GM21390 (cell line): ENCODE data around the gene OPN1SW.
A peak's percentile ranks its signal among the peaks of the same experiment; 100 is the strongest.

Source experiments
- ATAC-seq: cut with Tn5 transposase; IDR thresholded peaks from one replicate; pipeline ENCODE4 v1.9.1; 2021; ENCODE audit not compliant: unreplicated experiment

Gene OPN1SW

DNA sequence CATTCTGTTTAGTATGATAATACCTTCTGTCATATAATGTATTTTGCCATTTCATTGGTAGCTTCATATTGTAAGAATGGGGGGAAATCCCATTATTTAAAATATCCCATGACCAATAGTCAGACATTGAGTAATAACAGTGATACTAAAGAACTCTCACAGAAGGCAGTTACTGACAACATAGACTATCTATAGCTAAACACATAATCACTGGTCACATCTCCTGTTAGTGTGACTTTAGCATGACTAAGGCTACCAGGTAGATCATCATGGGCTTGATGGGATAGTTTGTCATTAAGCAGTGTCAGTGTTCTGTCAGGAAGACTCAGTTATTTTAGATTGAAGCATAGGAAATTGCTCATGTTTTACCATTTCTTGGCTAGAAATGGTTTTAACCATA, 16.4 kb downstream of the OPN1SW start:
- no peak for ATAC-seq

DNA sequence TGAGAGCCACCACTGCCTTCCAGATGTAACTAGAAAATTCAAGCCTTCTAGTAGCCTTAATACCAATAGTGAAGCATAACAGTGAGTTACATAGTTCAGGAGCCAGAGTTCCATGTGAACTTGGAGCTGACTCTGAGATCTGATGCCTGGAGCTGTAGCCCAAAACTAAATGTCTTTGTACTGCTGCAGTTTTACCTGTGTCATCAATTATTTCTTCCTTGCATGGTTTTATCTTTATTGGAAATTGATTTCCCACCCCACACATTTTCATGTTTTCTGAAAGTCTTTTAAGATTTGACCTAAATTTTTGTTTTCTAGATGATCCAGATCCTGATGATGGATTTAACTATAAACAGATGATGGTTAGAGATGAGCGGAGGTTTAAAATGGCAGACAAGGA, 17.0 kb downstream of the OPN1SW start:
- no peak for ATAC-seq

DNA sequence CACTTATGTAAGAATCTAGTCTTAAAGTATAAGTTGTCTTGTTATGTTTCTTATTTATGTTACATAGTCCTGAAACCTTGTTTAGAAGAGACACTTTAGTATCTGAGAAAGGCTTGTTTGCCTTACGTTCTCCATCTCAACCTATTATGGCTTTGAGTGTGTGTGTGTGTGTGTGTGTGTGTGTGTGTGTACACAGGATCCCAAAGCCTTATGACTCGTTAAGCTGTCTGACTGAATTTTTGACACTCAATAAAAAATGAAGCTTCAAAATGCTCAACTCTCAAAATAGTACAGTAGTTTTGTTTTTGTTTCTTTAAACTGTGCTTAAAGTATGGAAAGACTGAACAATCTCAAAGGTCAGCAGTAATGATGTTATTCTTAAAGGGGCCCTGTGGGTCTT, 18.4 kb downstream of the OPN1SW start:
- ATAC-seq, result no peak

DNA sequence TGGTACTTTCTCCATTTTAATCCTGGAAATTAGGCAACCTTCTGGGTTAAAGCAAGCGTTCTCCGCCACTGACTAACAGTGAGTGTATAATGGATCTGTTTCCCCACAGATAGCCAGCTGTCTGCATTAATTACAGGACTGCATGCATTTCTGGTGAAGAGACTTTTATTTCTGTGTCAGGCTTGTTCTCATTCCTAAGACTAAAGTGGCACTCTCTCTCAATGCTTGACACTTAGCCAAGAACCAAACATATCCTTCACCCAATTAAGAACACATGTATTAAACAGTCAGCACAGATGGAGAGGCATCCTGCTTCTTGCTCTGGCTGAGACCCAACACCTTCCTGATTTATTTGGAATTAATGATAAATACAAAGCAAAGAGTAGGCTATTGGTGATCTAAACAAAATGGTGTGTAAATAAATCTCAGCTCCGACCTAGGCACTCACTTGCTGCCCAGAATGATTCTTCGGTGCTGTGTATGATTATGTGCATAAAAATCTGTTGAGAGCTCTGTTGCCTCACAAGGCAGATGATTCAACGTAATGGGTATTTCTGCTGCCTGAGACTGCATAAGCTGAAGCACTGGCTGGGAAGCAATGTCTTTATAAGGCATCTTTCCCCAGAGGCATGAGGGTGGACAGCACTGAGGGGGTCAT, 19.6 kb downstream of the OPN1SW start:
- ATAC-seq, result no peak

DNA sequence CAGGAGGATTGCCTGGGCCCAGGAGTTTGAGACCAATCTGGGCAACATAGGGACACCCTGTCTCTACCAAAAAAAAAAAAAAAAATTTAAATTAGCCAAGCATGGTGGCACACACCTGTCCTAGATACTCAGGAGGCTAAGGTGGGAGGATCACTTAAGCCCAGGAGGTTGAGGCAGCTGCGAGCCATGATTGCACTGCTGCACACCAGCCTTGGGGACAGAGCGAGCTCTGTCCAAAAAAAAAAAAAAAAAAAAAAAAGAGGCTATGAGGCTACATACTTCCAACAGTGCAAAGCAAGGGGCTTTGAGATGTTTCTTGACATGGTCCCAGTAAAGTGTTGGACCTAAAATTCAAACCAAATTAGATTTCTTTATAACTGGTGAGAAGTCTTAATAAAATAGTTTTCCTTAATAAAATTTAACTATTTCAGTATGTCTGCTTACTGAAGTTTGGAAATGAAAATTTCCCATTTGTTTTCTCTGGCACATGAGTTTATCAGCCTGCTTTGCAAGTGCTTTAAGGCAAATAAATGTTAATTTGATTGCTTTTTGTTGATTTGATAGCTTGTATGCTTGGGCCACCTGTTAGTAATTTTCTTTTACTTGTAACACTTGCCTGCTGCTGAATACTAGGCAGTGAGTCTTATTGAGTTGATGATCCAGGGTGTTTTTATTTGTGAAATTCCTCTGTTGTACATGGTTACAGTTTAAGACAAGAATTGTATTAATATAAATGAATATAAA, 20.3 kb downstream of the OPN1SW start:
- no peak for ATAC-seq

DNA sequence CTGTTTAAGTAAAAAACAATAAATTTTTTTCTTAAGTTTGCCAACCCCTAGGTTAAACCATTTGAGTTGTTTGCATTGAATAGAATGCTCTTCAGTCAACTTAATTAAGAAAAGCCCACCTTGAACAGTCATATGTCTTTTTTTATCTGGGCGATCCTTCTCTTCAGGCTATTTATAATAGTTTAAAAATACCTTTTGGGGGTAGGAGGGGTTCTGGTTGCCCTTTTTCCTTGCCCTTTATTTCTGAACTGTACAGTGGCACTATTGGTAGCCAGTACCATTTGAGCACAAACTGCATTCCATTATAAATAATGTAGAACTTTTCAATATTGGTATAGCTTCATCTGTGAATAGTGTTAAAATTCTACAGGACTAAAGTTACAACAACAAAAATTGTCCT, 23.3 kb downstream of the OPN1SW start:
- no peak for ATAC-seq

DNA sequence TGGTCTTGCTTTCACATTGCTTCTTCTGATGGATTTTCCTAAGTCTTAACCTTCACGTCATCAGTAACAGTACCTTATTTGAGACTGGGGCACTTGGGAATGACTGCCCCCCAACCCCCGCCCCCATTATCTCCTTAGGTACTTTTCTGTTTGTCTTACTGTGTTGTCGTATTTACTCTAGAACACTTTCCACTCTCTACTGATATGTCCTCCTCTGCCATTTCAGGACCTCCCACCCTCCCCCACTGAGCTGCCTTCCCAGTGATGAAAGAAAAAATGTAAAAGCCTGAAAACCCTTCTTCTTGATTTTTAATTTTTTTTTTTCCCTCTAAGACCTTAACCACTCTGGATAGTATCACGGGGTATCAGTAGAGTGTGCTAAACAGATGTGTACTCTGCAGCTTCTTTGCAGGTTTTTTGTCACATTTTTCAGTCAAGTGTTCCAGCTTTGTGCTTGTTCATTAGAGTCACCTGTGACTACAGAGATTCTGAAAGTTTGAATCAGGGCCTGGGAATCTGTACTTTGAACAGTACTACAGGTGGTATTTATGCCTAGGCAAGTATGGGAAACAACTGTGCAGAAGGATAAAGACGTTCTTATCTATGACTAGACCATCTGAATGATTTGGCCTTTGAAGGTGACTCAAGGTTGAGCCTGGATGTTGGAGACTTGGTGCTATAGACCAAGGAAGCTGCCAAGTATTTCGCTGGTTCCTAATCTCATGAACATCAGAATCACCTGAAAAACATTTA, 28.1 kb downstream of the OPN1SW start:
- ATAC-seq, result no peak

DNA sequence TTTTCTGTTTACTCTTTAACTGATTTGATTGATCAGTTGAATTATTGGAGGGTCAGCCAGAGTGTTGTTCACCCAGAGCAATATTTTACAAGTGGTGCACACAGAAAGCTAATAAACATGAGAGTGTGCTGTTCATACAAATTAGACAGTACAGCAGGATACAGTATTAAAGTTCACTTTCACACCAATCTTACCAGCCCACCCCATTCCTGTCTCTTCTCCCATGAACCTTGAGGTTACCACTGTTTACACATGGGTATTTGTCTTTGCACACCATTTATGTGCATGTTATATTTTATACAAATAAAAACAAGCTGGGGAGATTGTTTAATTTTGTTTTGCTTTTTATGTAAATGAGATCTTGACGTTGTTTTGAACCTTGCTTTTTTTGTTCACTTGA, 29.9 kb downstream of the OPN1SW start:
- ATAC-seq, result no peak

DNA sequence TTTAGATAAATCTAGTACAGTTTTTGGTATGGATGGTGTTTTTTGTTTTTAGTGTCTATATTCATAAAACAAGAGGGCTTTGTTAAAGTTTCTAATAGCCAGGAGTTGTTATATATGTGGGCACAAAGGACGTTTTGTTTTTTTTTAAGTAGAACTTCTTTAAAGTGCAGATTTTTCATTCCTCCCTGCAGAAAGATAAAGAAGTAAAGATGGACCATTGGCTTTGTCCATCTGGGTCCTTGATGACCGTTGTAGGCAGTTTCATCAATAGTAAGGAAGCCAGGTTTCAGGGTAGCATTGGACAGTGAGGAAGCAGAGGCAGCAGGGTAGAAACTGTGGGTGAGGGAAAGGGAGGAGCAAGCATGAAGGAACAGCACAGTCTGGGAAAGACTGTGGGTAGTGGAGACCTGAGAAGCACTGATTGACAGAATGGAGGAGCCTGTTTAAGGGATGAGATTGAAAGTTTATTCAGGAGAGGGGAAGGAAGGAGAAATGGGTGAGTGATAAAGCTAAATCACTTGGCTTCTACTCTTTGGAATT, 31.2 kb downstream of the OPN1SW start:
- ATAC-seq, result no peak

DNA sequence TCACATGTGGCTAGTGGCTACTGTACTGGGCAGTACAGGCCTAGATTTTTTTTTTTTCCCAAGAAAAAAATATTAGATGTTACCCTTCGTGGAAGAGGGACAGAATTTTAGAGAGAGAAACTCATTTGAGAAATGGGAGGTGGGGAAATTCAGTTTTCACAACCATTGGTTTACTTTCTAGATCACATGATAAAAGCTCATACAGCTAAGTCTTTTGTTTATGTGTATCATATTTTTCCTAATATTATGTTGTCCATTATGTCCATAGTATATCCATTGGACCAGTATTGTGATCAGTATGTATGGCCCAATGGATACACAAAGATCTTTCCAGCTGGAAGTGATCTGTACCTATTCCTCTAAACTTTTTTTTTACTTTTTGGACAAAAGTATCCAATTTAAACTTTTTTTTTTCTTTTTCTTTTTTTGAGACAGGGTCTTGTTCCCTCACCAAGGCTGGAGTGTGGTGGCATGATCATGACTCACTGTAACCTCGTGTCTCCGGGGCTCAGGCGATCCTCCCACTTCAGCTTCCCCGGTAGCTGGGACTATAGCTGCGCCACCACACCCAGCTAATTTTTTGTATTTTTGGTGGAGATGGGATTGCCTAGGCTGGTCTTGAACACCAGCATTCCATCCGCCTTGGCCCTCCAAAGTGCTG, 32.4 kb downstream of the OPN1SW start:
- no peak for ATAC-seq

DNA sequence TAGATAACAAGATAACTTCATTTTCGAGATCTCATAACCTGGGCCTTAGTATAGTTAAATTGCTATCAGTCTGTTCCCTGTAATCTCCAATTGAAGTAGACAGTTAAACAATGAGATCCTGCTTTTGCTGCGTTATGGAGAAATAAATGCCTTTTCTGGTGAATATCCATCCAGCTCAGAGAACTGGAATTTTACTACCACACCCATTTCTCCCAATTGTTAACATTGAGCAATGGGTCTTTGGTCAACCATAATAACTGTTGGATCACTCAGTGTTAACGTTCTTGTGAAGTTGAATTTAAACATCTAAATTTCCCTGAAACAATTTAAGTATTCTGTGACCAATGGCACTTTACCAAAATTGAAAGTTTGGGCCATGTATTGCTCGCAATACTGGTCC, 33.4 kb downstream of the OPN1SW start:
- no peak for ATAC-seq

DNA sequence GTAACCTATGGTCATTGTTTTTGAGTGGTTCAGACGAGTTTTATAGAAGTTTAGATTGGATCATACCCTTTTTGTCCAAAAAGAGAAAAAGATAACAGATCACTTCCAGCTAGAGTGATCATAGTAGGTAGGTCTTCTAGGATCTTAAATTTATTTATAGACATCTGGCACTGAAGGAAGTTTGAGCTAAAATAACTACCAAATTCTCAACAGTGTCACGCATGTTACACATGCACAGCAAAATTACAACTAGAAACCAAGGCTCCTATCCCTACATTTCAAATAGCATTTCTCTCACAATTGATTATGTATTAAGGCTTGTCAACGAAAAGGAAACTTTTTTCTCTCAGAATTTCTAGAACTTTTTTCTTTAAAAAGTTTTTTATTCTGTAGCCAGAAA, 34.1 kb downstream of the OPN1SW start:
- ATAC-seq, result no peak

DNA sequence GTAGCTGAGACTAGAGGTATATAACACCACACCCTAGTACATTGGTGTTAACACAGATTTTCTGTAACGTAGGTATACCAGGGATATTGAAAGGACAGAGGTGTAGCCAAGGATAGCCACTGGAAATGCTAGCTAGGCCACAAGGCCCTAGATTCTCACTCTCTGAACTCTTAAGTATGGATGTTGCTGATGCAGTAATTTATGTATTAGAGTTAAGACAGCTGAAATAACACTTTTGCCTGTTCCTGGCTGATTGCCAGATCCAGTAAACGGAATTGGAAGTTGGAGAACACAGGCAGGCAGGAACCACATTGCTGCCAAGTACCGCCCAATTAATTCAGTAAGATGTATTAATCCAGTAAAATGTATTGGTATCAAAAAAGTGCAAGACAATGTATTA, 34.6 kb downstream of the OPN1SW start:
- ATAC-seq, result no peak

DNA sequence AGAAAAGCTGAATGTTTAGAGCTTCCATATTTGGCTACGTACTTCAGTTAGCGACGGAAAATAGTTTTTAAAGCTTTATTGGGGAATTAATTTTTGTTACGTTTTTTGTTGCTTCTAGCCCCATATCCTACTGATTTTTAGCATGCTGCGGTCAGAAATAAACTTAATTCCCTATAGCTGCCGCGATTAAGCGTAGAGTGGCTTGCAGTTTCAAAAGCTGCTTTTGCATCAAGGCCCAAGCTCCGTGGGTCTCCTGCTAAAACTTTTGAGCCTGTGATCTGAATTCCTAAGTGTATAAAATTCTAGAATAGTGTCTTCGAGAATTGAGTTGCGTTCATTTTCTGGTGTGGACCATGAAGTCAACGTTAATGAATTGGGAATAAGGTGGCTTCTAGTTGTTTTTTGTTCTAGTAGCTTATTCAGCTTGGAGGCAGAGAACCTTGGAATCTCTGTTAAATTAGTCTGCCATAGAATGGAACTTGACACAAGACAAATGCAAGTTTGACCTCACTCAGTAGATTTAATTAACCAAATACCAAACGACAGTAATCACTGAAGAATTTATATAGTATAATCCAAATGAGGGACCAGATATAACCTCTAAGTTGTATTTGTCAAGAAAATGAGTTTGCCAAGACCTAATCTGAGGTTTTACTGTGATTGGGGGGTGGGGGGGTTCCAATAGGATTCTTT, 35.5 kb downstream of the OPN1SW start:
- ATAC-seq, result no peak

DNA sequence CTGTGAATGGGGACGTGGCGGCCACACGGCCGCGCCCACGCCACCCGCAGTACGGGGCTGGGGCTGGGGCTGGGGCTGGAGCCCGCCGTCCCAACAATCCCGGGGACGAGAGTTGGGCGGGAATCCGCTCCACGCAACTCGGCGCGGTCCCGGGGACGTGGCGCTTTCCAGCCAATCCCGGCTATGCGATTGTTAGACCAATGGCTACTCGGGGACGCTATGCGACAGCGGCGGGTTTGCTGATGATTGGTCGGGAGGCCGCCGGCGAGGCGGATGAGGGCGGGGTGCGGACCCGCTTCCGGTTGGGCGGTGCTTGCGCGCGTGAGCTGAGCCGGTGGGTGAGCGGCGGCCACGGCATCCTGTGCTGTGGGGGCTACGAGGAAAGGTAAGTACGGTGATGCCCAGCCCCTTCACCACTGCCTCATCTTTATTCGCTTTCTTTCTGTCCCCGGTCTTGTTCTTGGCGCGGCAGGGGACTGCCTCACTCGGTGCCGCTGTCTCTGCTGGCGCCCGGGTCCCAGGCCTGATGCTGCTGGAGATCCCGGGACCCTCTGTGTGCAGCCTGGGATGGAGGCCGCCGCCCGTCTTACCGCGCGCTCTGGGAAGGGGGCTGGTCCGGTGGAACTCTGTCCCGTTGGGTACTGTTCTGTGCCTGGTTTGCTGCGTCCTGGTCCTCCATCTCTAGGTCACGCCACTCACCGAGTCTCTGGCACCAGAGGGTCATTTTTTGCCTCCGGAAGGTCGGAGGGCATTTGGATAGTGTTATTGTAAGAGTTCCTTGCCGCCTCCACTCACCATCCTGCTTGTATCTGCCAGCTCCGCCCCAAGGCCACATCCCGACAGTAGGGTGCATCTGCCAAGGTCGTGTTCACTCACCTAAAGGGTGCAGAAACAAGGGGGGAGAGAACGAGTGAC, 36.3 kb downstream of the OPN1SW start, which contains the start of gene CALU:
CALU (plus strand) TSS at position 312 of the 915 bp plus-strand sequence. CDS start 9,225 bp downstream, outside the sequence.
- ATAC-seq, result peak; percentile 99

DNA sequence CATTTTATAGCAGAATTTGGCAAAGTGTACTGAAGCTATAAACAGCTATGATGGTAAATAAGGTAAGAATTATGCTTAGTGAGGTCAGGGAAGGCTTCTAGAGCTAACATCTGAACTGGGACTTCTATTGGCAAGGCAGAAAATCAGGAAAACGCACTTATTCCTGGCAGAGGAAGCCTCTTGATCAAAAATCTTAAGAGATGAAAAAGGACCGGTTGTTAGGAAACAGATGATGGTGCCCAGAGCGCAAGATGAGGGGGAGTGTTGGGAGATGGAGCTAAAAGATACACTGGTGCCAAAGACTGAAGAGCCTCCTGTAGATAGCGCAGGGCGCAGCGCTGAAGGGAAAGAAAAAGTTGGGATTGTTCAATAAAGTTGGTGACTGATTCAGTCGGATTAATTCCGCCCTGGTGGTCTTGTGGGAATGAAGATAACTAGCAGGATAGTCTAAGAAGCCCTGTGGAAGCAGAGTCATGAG, 37.0 kb downstream of the OPN1SW start:
- peak; percentile 1 for ATAC-seq

DNA sequence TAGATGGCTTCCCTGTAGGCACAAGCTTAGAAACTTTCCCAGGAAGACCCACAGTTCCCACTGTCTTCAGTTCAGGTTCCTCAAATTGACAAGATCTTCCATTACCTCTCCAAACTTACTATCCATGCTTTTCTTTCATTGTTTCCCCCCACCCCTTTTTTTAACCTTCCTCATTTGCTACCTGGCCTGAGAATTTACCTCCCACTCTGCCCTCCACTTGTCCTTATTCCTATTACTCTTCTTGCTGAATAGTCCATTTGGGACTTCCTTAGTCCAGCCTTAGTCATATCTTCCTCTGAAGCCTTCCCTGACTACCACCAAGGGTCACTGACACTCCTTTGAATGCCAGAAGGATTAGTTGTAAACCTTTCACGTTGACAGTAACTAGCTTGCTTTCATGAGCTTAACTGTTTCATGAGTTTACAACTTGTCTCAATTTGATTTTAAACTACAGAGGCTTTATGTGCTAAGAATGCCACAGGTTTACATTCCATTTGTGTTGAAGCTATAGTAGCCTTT, 37.7 kb downstream of the OPN1SW start:
- no peak for ATAC-seq

DNA sequence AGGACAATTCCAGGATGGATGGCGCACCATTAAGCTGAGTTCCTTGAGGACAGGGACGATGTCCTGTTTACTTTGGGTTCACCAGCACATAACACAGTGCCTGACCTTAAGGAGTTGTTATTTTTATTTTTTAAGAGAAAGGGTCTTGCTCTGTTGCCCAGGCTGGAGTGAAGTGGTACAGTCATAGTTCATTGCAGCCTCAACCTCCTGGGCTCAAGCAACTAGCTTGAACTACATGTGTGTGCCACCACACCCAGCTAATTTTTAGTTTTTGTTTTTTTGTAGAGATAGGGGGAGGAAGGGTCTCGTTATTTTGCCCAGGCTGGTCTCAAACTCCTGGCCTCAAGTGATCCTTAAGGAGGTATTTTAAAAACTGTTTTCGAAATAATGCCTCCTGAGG, 38.2 kb downstream of the OPN1SW start:
- no peak for ATAC-seq

DNA sequence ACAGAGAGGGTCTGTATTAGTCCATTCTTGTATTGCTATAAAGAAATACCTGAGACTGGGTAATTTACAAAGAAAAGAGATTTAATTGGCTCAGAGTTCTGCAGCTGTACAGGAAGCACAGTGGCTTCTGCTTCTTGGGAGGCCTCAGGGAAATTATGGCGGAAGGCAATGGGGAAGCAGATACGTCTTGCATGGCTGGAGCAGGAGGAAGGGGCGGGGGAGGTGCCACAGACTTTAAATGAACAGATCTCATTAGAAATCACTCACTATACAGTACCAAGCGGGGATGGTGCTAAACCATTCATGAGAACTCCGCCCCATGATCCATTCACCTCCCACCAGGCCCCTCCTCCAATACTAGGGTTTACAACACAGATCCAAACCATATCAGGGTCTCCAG, 40.2 kb downstream of the OPN1SW start:
- no peak for ATAC-seq
